GM18517 (cell line): ENCODE data around the gene MIOX.
"Not testable (repeated sequence)": the region's sequence is repeated elsewhere in the genome, so short reads cannot be mapped to it uniquely, and the experiment has no call there.

Experiments used
- ATAC-seq: cut with Tn5 transposase; IDR thresholded peaks from one replicate; pipeline ENCODE4 v1.9.1; 2021; ENCODE audit warnings: mild to moderate bottlenecking, moderate library complexity; ENCODE audit not compliant: unreplicated experiment

MIOX gene

GRCh38 chr22:50528682-50529415 lies 42.2 kb downstream of the MIOX start:
- ATAC-seq, result no peak

DNA sequence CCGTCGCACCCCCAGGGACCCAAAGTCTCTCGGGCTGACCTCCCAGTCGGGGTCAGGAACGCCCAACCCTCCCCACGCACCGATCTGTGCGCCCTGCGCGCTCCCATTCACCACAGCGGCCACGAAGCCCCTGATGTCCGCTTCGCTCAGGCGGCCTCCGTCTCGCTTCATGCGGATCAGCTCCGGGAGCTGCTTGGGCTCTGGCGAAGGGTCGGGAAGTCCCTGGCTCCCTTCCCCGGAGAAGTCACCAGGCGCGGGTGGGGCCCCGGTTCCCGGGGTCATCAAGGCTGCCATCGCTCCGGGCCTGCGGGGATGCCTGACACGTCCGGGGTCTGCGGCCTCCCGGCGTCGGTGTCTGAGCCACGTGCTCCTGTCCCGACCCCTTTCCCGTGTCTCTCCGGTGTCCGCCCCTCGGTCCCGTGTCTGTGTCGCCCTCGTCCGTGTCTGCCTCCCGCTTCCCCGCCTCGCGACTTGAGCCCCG lies 42.8 kb downstream of the MIOX start:
- ATAC-seq, result no peak

DNA sequence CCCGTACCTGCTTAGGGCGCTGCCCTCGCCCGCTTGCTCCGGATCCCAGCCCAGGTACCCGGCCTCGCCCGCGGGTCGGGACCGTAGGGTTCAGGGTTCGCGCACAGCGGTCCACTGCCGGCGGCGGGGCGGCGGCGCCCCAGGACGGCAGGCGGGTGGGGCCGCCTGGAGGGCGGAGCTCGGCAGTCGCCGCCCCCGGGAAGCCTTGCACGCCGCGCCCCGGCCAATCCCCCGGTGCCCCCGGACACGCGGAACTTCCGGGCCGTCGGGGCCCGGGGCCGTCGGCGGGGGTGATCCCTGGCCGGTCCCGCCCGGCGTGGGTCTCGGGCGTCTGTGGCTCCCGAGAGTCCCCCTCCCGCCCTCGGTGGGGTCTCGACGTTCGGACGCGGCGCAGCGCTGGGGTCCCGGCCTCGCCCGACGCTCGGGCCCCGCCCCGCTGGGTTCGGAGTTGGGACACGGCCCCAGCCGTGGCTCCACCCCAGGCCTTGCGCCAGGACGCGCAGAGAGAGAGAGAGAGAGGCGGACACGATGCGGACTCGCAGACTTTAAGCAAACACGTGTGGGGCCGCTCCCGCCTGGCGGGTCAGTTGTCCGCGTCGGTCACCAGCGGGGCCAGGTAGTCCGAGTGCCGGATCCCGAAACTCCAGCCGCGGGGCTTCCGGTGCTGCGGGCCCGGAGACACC lies 43.4 kb downstream of the MIOX start, which contains the start of gene TYMP:
TSS of gene TYMP (minus strand) at position 116 of the 683 bp plus-strand sequence. CDS start 303 bp downstream, outside the sequence.
- ATAC-seq, result peak; percentile 22

GRCh38 chr22:50530580-50530876 lies 43.9 kb downstream of the MIOX start:
- no peak for ATAC-seq

DNA sequence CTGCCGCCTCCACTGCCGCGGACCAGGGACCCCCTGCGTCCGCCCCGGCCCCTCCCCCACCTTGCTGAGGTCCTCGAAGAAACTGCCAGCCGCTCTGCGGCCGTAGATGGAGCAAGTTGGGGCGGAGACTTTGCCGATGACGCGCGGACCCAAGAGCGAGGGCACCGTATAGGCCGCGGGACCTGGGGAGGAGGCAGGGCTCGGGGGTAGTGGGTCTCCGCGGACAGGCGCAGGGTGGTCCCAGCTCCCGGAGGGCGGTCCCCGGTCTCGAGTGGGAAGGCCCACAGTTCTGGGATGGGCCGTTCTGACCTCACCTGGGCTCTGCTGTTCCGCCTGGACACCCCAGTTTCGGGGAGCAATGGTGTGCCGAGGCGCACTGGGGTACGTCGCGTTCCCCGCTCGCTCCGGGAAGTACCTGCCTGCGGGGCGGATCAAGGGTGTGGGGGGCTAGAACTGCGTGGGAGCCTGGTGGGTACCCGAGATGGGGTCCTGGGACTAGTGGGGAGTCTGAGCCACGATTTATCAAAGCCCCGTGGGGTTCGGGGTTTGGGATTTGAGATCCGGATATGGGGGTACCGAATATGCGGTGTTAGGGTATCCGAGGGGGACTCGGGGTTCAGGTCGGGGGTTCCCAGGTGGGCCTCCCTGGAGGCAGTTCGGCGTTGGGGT lies 44.4 kb downstream of the MIOX start:
- ATAC-seq, result no peak

DNA sequence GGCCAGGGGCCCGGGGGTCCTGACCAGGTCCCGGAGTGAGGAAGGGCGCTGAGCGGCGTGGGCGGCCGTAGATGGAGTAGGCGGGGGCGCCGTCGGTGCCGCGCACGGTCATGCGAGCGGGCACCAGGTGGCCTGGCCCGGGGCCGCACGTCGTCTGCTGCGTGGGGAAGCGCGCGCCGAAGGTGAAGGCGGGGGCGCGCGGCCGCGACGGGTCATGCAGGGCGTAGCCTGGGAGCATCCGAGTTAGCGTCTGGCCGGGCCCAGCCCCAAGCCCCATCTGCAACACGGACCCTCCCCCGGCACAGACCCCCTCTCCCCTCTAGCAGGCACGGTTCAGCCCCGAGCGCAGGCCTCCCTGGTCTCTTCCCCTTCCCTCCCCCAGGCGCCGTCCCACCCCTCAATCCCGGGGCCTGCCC lies 44.9 kb downstream of the MIOX start:
- no peak for ATAC-seq

DNA sequence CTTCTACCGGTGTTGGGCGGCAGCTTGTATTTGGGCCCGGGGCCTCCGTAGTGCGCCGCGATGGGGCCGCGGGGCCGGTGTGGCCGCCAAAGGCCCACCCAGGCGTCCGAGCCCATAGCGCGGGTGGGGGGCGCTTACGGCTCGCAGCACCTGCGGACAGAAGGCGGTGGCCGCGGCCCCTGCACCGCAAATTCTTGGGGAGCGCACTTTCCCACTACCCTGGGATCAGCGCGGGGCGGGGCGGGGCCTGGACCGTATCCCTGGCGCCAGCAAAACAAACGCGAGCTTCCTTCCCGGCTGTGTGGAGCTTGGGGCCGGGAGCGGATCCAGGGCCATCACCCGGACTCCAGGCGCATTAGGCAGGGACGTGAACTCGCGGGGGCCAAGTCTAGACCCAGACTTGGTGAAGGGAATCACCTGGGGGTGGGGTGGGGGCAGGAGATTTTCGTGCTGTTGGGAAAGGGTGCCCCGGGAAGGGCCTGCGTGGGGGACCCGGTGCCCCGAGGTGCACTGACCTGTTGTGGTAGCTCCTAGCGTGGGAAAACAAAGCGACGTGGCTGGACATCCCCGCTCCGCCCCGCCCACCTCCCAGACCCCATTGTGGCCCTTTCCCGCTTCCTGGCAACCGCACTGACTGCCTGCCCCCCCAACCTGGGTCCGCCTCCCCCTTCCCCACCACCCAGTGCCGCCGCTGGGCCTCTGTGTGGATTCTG lies 45.5 kb downstream of the MIOX start:
- ATAC-seq, result no peak

GRCh38 chr22:50532824-50533796 lies 46.5 kb downstream of the MIOX start:
- ATAC-seq, result no peak

DNA sequence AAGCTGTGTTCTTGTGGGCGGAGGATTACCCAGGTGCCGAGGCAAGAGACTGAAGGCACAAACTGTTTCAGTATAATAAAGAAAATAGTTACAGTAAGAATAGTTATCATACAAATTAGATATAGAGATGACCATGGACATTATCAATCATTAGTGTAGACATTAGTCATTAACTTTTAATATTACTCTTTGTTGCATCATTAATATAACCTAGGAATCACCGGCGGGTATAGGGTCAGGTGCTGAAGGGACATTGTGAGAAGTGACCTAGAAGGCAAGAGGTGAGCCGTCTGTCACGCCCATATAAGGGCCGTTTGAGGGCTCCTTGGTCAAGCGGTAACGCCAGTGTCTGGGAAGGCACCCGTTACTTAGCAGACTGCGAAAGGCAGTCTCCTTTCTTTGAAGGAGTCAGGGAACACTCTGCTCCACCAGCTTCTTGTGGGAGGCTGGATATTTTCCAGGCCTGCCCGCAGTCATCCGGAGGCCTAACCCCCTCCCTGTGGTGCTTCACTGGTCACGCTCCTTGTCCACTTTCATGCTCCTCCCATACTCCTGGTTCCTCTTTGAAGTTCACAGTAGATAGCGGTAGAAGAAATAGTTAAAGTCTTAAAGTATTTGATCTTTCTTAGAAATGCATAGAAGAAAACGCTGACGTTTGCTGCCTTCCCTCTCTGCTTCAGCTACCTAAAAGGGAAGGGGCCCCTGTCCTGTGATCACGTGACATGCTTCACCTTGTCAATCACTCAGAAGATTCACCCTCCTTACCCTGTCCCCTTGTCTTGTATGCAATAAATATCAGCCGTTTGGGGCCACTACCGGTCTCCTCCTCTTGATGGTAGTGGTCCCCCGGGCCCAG lies 47.4 kb downstream of the MIOX start:
- ATAC-seq, result not testable (repeated sequence)

DNA sequence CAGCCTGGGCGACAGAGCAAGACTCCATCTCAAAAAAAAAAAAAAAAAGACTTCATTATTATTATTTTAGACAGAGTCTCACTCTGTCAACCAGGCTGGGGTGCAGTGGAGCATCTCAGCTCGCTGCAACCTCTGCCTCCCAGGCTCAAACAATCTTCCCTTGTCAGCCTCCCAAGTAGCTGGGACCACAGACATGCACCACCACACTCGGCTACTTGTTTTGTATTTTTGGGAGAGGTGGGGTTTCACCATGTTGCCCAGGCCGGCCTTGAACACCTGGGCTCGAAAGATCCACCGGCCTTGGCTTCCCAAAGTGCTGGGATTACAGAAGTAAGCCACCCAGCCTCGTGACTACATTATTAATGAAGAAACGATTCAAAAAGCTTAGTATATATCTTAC lies 48.5 kb downstream of the MIOX start:
- no peak for ATAC-seq

DNA sequence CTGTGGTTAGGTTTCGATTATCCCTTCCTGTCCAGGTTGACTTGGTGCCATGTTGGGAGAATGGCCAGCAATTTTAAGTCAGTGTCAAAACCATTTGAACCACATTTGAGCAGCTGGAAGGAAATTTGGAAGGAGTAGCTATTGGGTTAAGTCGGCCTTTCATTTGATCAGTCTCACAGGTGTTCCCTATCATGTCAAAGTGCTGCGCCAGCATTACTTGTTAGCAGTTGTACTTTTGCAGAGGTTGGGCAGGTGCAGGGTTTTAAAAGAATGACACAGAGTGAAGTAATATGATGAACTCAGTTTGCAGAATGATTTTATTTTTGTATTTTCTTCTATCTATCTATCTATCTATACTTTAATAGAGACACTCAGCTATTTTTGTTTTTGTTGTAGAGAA lies 49.6 kb downstream of the MIOX start:
- no peak for ATAC-seq

- no peak for ATAC-seq
These were observed 51.1 kb downstream of the MIOX start for GRCh38 chr22:50537765-50538164.
